ENCODE results near the gene SSH3.

SSH3 gene

DNA sequence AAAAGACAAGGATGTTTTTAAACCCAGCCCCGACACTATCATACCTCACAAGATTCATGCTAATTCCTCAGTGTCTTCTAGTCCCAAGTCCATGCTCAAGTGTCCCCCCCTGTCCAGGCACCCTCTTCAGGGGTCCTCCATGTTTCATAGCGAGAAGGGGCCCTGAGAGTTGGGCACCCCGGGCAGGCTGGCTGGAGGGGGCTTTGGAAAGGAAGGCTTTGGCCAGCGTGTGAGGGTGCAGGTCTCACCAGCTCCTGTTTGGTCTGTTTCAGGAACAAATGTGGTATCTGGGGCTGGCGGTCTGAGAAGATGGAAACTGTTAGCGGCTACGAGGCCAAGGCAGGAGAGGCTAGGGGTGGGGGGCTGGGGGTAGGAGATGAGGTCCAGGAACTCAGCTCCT, 4.5 kb upstream of the SSH3 start:
- H3K4me3 ChIP-seq (ENCODE audit: low read depth, low read length), result no peak overlapping the region
- DNase-seq (ENCODE audit: low read depth), result no peak
- TF ChIP-seq, protein P1, sequence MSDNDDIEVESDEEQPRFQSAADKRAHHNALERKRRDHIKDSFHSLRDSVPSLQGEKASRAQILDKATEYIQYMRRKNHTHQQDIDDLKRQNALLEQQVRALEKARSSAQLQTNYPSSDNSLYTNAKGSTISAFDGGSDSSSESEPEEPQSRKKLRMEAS (IDR thresholded peaks at IDR 0.05; ENCODE audit: low read depth, low read length), result no peak
- no peak for TF ChIP-seq MYC (IDR thresholded peaks at IDR 0.05; ENCODE audit: low read depth, low read length)

DNA sequence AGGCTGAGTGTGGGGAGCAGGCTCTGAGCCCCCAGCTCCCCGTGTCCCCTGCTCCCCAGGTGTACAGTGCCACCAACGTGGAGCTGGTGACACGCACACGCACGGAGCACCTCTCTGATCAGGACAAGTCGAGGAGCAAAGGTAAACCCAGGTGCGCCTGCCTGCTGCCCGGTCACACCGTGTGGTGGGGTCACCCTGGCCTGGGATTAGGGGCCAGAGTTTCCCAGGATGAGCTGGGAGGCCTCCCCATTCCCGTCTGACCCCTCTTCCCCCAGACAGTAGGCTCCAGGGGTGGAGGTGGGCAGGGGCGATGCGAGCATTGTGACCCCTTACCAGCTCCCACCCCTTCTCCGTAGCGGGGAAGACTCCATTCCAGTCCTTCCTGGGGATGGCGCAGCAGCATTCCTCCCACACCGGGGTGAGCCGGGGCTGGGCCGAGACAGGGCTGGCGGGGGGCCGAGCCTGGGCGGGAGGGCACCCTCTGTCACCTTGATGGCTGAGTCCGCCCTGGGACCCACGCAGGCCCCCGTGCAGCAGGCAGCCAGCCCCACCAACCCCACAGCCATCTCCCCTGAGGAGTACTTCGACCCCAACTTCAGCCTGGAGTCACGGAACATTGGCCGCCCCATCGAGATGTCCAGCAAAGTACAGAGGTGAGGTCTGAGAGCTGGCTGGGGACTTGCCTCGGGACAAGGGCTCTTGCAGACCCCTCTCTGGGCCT, 3.7 kb upstream of the SSH3 start:
- TF ChIP-seq POLR2A (IDR thresholded peaks at IDR 0.05; ENCODE audit: extremely low read depth, insufficient read length) (no peak), CTCF (IDR thresholded peaks at IDR 0.05; ENCODE audit: low read depth, low read length) (no peak), MYC (IDR thresholded peaks at IDR 0.05; ENCODE audit: low read depth, low read length) (no peak)
- TF ChIP-seq, protein P1 (IDR thresholded peaks at IDR 0.05; ENCODE audit: low read depth, low read length), result no peak
- no peak for DNase-seq (ENCODE audit: low read depth)
- H3K4me3 ChIP-seq (ENCODE audit: low read depth, low read length), result no peak overlapping the region

DNA sequence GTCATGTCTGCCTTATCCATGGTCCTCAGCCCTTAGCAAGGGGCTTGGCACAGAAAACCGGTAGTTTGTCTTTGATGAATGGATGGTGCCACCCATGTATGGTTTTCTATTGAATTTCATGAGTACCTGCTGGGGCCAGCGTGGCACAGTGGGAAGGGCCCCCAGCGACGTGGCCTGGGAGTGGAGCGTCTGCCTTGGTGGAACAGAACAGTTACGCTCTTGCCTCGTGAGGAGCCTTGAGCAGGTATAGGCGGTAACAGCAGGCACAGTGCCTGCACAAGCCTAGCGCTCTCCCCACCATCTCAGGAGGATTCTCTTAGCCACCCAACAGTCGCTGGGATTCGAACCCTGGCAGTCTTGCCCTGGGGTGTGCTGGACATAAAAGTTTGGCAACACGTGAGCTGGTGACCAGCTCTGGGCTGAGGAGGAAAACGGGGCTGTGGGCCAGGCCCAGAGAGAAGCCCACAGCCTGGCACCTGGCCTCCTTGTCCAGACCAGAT, 3.0 kb upstream of the SSH3 start:
- TF ChIP-seq, protein P1 (IDR thresholded peaks at IDR 0.05; ENCODE audit: low read depth, low read length), result no peak
- no peak for TF ChIP-seq CTCF (IDR thresholded peaks at IDR 0.05; ENCODE audit: low read depth, low read length)
- no peak; the same call in 1 of the 2 replicates for TF ChIP-seq MYC (IDR thresholded peaks at IDR 0.05; ENCODE audit: low read depth, low read length)
- DNase-seq (ENCODE audit: low read depth), result no peak
- no peak overlapping the region for H3K4me3 ChIP-seq (ENCODE audit: low read depth, low read length)

- no peak overlapping the region for H3K4me3 ChIP-seq (ENCODE audit: low read depth, low read length)
These were observed 2.5 kb upstream of the SSH3 start for GRCh38 chr11:67300756-67301312.

GRCh38 chr11:67301313-67301921, 1.9 kb upstream of the SSH3 start:
- DNase-seq (ENCODE audit: low read depth), result peak; percentile 12
- no peak overlapping the region for H3K4me3 ChIP-seq (ENCODE audit: low read depth, low read length)
- peak; percentile 14 for TF ChIP-seq POLR2A (IDR thresholded peaks at IDR 0.05; ENCODE audit: extremely low read depth, insufficient read length)
- TF ChIP-seq, protein P1 (IDR thresholded peaks at IDR 0.05; ENCODE audit: low read depth, low read length), result no peak

More at GRCh38 chr11:67300756-67301312, 2.5 kb upstream of the SSH3 start:
- peak; percentile 8 for DNase-seq (ENCODE audit: low read depth)
- TF ChIP-seq, protein P1 (IDR thresholded peaks at IDR 0.05; ENCODE audit: low read depth, low read length), result no peak
- TF ChIP-seq MYC (IDR thresholded peaks at IDR 0.05; ENCODE audit: low read depth, low read length), result no peak
- no peak for TF ChIP-seq CTCF (IDR thresholded peaks at IDR 0.05; ENCODE audit: low read depth, low read length)
- no peak for TF ChIP-seq POLR2A (IDR thresholded peaks at IDR 0.05; ENCODE audit: extremely low read depth, insufficient read length)

- DNase-seq (ENCODE audit: low read depth), result peak; percentile 43
- no peak for TF ChIP-seq CTCF (IDR thresholded peaks at IDR 0.05; ENCODE audit: low read depth, low read length)
- TF ChIP-seq, protein P1 (IDR thresholded peaks at IDR 0.05; ENCODE audit: low read depth, low read length), result 0 out of 2 replicates have a peak, but pooled peaks have one; percentile 18
- TF ChIP-seq POLR2A (IDR thresholded peaks at IDR 0.05; ENCODE audit: extremely low read depth, insufficient read length), result peak; percentile 7
- no peak for TF ChIP-seq MYC (IDR thresholded peaks at IDR 0.05; ENCODE audit: low read depth, low read length)
- H3K4me3 ChIP-seq (ENCODE audit: low read depth, low read length), result no peak overlapping the region
These were observed 1.3 kb upstream of the SSH3 start for GRCh38 chr11:67301951-67302516.

Data from NB4 (cell line).